NB4 (cell line): Measurements from ENCODE around the gene DPYSL5.

Experiments used
- DNase-seq: peaks from one replicate; pipeline ENCODE4 v3.0.0; 2010; ENCODE audit warnings: low read depth
- H3K4me3 ChIP-seq: one replicate; pipeline ENCODE4 v1.5.1; 2011; ENCODE audit warnings: mild to moderate bottlenecking, low read depth, low read length, moderate library complexity
- MYC ChIP-seq: IDR thresholded peaks from 2 replicates; pipeline ENCODE4 v1.6.1; 2011; ENCODE audit warnings: low read depth, low read length
- POLR2A ChIP-seq: IDR thresholded peaks from 2 replicates; pipeline ENCODE4 v1.6.1; 2011; ENCODE audit warnings: mild to moderate bottlenecking; ENCODE audit not compliant: insufficient read length; ENCODE audit errors: extremely low read depth
- TF ChIP-seq, protein P1 (sequence below): IDR thresholded peaks from one replicate; pipeline ENCODE4 v1.5.1; 2012; ENCODE audit warnings: low read depth, low read length
- TF ChIP-seq, protein P2 (sequence below): IDR thresholded peaks from 2 replicates; pipeline ENCODE4 v1.6.1; 2011; ENCODE audit warnings: low read depth, low read length

Gene DPYSL5

DNA sequence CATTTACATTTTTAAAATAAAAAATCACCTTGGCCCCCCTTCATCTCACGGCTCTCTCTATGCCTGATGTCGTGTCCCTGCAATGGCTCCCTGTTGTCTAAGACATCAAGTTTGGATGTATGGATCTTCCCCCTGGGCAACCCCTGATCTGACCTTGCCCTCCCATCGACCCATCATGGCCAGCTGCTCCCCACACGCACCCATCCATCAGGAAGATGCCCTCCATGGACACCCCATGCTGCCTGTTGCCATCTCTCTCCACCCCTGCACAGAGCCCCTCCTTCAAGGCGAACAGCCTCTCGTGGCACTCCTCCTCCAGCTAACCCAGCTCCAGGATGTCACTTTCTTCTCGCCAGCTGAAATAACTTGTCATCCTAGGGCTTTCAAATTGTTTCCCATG lies 59.5 kb downstream of the DPYSL5 start:
- H3K4me3 ChIP-seq: no peak overlapping the region
- no peak for DNase-seq
- TF ChIP-seq, protein P1, sequence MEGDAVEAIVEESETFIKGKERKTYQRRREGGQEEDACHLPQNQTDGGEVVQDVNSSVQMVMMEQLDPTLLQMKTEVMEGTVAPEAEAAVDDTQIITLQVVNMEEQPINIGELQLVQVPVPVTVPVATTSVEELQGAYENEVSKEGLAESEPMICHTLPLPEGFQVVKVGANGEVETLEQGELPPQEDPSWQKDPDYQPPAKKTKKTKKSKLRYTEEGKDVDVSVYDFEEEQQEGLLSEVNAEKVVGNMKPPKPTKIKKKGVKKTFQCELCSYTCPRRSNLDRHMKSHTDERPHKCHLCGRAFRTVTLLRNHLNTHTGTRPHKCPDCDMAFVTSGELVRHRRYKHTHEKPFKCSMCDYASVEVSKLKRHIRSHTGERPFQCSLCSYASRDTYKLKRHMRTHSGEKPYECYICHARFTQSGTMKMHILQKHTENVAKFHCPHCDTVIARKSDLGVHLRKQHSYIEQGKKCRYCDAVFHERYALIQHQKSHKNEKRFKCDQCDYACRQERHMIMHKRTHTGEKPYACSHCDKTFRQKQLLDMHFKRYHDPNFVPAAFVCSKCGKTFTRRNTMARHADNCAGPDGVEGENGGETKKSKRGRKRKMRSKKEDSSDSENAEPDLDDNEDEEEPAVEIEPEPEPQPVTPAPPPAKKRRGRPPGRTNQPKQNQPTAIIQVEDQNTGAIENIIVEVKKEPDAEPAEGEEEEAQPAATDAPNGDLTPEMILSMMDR: no peak
- TF ChIP-seq, protein P2, sequence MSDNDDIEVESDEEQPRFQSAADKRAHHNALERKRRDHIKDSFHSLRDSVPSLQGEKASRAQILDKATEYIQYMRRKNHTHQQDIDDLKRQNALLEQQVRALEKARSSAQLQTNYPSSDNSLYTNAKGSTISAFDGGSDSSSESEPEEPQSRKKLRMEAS: no peak
- TF ChIP-seq MYC (no peak), POLR2A (no peak)

DNA sequence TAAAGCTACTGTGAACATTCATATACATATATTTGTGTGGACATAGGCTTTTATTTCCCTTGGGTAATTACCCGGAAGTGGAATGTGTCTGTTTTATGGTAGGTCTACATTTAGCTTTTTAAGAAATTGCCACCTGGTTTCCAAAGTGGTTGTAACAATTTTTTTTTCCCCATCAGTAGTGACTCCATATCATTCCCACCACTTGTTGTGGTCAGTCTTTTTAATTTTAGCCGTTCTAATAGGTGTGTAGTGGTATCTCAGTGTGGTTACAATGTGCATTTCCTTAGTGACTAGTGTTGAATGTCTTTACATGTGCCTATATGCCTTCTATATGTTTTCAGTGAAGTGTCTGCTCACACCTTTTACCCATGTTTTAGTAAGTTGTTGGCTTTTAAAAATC lies 62.2 kb downstream of the DPYSL5 start:
- H3K4me3 ChIP-seq: no peak overlapping the region
- TF ChIP-seq POLR2A (no peak), MYC (no peak)
- TF ChIP-seq, protein P1: no peak
- TF ChIP-seq, protein P2: no peak
- DNase-seq: no peak

DNA sequence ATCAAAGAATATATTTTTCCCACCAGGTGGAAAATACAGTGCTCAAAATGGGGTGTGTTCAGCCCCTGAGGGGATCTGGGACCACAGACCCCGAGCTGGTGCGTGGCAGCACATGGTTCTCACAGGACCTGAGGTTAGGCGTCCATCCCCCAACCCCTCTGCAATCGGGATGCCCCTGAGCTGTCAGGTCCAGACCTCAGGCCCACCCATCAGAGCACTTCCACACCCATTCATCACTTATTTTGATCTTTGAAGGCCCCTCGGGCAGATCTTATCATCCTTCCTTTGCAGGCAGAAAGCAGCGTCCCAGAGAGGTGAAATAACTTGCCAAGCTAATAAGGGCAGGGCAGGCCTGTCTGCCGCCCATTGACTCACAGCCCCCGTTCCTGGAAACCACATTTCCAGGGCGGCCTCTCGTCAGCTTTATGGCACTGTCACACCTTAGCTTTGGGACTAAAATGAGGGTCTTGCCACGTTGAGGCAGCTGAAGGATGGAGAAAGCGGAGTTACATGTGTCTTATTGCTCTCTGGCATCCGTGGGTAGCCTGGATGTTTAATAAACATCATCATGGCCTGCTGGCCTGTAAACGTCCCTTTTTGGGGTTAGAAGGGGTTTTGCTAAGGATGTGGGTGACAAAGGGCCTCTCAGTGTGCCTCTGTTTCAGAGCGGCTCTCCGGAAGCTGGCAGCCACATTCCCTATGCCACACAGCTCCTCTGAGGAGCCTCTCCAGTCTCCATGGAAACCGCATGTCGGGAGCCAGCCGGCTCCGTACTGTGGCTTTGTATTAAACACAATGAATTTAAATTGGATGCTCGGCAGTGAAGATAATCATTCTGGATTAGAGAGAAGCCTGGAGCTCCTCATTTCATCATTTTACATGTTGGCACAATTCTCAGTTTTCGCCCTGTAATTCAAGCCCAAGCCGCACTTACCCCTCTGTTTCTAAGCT lies 64.3 kb downstream of the DPYSL5 start:
- no peak for DNase-seq
- TF ChIP-seq POLR2A: no peak
- TF ChIP-seq, protein P1: no peak
- TF ChIP-seq, protein P2: no peak

DNA sequence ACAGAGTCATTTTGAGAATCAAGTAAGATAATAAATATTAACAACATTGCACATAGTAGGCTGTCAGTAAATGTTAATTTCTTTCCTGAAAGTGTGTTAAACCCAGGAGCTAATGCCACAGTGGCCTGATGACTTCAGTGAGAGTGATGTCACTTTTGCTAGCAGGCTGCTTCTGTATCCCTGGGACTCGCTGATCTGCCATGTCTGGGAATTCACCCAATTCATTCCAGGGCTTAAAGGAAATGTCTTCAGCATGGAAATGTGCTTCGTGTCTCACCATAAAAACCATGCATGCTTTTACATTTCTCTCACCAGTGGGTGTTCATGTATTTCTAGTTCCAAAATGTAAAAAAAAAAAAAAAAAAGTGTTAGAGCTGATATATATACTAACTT lies 65.7 kb downstream of the DPYSL5 start:
- H3K4me3 ChIP-seq: no peak overlapping the region
- no peak for DNase-seq
- TF ChIP-seq POLR2A (no peak), MYC (no peak)
- TF ChIP-seq, protein P1: no peak
- TF ChIP-seq, protein P2: no peak

More for the DNA sequence above, 64.3 kb downstream of the DPYSL5 start:
- no peak overlapping the region for H3K4me3 ChIP-seq

DNA sequence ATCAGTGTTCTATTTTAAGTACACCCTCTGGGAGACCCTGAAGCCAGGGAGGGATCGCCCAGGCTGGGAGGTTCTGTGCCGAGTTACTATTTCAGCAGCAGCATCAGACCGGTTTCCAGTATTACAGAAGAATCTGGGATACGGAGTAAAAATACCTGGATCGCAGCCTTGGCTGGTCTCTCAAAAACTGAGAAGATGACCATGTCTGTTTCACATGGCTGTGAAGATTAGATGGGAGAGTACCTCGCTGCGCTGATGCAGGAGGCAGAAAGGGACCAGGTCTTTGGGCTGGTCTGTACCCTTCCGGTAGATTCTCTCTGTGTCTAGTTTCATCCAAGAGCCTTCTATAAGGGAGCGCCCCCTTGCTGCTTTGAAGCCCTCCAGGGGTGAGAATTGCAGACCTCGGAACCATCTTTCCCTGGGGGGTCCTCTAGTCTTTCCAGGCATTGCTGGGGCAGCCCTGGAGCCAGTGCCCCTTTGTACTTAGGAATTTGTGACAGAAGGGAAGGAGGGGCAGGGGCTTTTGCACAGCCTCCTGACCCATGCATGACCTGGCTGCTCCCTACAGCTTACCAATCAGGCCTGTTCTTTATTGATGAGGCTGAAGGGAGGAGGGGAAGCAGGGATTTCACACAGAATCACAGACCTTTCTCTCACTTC lies 66.2 kb downstream of the DPYSL5 start:
- no peak for TF ChIP-seq POLR2A
- TF ChIP-seq, protein P1: no peak
- TF ChIP-seq, protein P2: no peak
- no peak for TF ChIP-seq MYC
- H3K4me3 ChIP-seq: no peak overlapping the region
- no peak for DNase-seq
